ENCODE measurements around the gene TMEM181. TPM values are rescaled to one million over a fixed set of nuclear protein-coding genes. Genes with fewer than 3 reads are reported as not detected.

TMEM181 gene
- total RNA-seq, 2 donors from 2014 or later, result 21.2 to 21.8 TPM

DNA sequence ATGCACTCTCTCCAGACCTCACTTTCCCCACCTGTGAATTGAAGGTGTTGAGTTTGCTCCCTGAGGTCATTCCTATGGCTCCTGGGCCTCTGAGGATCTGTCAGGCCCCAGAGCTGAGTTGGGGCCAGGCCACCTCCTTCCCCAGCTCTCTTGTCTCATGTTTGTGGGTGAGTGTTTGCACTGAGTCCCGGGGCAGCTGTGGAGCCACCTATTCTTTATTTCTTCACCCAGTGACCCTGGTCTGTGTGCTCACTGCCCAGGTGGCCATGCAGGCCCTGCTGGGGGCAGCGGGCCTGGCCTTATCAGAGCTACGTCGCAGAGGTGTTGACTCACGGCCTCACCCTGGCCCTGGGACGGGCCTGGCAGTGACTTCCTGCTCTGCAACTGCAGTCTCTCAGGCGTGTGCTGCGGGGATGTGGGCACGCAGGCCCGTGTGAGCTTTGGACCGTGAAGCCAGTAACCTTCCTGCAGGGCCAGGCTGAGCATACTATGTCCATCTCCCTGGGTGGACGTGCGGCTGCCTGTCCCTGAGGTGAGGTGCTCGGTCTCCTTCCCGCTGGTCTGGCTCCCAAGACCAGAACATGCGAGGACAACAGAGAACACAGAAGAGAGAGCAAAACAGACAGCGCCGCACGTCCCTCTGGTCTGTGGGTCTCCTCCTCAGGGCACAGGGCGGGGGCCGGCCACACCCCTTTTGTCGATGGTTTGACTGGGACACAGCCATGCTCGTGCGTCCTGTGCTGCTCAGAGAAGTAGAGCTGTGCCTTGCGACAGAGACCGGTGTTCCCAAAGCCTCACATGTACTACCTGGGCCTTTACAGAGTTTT lies 12.1 kb downstream of the TMEM181 start:
- Histone ChIP-seq H3K9ac (ENCODE audit: extremely low read depth, low read length, poor library complexity, severe bottlenecking) (no peak overlapping the region), H3K27me3 (ENCODE audit: control insufficient read depth, insufficient read depth, low read length, poor library complexity, severe bottlenecking) (no peaks in the 10 kb centered on the region), H3K4me1 (ENCODE audit: control insufficient read depth, insufficient read depth, low read length) (peaks cover 5% of the 10 kb centered on the region), H3K9me3 (ENCODE audit: control insufficient read depth, low read length) (peaks cover 3% of the 10 kb centered on the region), H3K36me3 (ENCODE audit: control insufficient read depth, insufficient read depth, low read length) (no peaks in the 10 kb centered on the region), H3K27ac (ENCODE audit: low read depth, low read length) (no peak overlapping the region), H3K4me3 (ENCODE audit: low read length) (no peak overlapping the region)
- Mint-ChIP-seq H3K36me3 (ENCODE audit: low read depth) (peaks cover 42% of the 10 kb centered on the region), H3K27ac (peak overlapping the region; percentile 88), H3K4me1 (peaks cover 30% of the 10 kb centered on the region), H3K9me3 (peaks cover 1% of the 10 kb centered on the region), H3K4me3 (no peak overlapping the region), H3K27me3 (ENCODE audit: insufficient read depth) (no peaks in the 10 kb centered on the region)
- 93% methylated on average over 21 to 26 of the region's 26 CpGs for WGBS, 2 experiments (ENCODE audit: insufficient coverage in 1 of 2, insufficient read length in 1 of 2)
- TF ChIP-seq, protein P1, sequence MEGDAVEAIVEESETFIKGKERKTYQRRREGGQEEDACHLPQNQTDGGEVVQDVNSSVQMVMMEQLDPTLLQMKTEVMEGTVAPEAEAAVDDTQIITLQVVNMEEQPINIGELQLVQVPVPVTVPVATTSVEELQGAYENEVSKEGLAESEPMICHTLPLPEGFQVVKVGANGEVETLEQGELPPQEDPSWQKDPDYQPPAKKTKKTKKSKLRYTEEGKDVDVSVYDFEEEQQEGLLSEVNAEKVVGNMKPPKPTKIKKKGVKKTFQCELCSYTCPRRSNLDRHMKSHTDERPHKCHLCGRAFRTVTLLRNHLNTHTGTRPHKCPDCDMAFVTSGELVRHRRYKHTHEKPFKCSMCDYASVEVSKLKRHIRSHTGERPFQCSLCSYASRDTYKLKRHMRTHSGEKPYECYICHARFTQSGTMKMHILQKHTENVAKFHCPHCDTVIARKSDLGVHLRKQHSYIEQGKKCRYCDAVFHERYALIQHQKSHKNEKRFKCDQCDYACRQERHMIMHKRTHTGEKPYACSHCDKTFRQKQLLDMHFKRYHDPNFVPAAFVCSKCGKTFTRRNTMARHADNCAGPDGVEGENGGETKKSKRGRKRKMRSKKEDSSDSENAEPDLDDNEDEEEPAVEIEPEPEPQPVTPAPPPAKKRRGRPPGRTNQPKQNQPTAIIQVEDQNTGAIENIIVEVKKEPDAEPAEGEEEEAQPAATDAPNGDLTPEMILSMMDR (conservative IDR thresholded peaks at IDR 0.05), result no peak
- no peak for DNase-seq

DNA sequence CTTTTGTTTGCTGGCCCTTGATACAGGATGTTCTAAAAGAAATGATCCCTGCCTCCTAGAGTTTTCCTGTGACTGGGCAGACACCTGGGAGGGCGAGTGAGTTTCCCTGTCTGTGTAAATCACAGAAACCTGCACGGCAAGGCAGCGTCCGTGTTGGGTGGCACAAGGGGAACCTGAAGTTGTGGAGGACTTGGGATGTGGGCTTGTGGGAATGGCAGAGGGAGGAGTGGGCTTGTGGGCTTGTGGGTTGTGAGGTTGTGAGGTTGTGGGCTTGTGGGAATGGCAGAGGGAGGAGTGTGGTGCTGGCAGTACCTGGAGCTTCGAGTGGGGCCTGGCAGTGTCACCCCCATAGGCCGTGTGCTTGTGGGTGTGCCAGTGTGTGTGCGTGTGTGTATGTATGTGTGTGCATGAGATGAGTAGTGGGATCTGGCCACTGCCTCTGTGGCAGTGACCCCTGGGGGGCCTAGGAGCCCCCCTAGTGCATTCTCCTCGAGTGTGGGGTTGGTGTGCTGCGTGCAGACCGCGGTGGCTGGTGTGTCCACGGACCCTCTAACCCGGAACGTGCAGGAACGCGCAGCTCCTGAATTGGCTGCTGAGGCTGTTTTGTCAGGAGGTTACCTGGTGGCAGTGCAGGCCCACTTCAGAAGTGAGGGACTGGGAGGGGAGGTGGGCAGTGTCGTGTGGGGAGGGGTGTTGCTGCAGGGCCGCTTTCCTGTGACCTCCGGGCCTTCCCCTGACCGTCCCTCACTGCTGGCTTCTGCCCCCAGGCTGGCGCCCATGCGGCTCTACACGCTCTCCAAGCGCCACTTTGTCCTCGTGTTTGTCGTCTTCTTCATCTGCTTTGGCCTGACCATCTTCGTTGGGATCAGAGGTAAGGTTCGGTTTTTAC lies 13.0 kb downstream of the TMEM181 start:
- Histone ChIP-seq H3K4me3 (ENCODE audit: low read length) (no peak overlapping the region), H3K27ac (ENCODE audit: low read depth, low read length) (no peak overlapping the region), H3K4me1 (ENCODE audit: control insufficient read depth, insufficient read depth, low read length) (peaks cover 5% of the 10 kb centered on the region), H3K9me3 (ENCODE audit: control insufficient read depth, low read length) (peaks cover 9% of the 10 kb centered on the region), H3K27me3 (ENCODE audit: control insufficient read depth, insufficient read depth, low read length, poor library complexity, severe bottlenecking) (no peaks in the 10 kb centered on the region), H3K9ac (ENCODE audit: extremely low read depth, low read length, poor library complexity, severe bottlenecking) (no peak overlapping the region), H3K36me3 (ENCODE audit: control insufficient read depth, insufficient read depth, low read length) (peaks cover 7% of the 10 kb centered on the region)
- H3K27me3 Mint-ChIP-seq (ENCODE audit: insufficient read depth), result no peaks in the 10 kb centered on the region
- no peak overlapping the region for H3K4me3 Mint-ChIP-seq
- 92 to 95% methylated on average over 17 to 28 of the region's 28 CpGs for WGBS, 2 experiments (ENCODE audit: insufficient coverage in 1 of 2, insufficient read length in 1 of 2)
- DNase-seq, result no peak
- H3K36me3 Mint-ChIP-seq (ENCODE audit: low read depth), result peaks cover 49% of the 10 kb centered on the region
- TF ChIP-seq, protein P1 (conservative IDR thresholded peaks at IDR 0.05), result no peak
- H3K4me1 Mint-ChIP-seq, result peaks cover 26% of the 10 kb centered on the region
- peaks cover 6% of the 10 kb centered on the region for H3K9me3 Mint-ChIP-seq
- peak overlapping the region; percentile 88 for H3K27ac Mint-ChIP-seq

DNA sequence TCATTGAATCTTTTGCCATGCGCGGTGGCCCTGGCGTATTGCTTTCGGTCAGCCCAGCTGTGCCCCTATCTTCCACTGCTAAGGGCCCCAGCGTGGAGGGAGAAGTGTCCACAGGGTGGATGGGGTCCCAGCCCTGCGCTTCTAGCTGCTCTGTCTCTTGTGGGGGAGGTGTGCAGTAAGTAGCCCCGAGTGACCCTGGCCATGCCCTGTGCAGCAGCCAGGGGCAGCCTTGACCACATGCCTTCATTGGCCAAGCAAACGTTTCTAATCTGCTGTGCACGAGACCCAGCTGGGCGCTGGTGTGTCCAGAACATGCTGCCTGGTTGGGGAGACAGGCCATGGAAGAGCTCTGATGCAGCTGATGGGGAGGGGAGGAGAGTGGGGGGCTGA lies 13.6 kb downstream of the TMEM181 start:
- 91 to 93% methylated on average over 5 to 10 of the region's 10 CpGs for WGBS, 2 experiments (ENCODE audit: insufficient coverage in 1 of 2, insufficient read length in 1 of 2)
- TF ChIP-seq, protein P1 (conservative IDR thresholded peaks at IDR 0.05), result peak; percentile 16
- Mint-ChIP-seq H3K27ac (peak overlapping the region; percentile 88), H3K4me3 (no peak overlapping the region), H3K27me3 (ENCODE audit: insufficient read depth) (no peaks in the 10 kb centered on the region), H3K36me3 (ENCODE audit: low read depth) (peaks cover 54% of the 10 kb centered on the region), H3K9me3 (peaks cover 6% of the 10 kb centered on the region), H3K4me1 (peaks cover 23% of the 10 kb centered on the region)
- no peak overlapping the region for H3K9ac ChIP-seq (ENCODE audit: extremely low read depth, low read length, poor library complexity, severe bottlenecking)
- no peak overlapping the region for H3K27ac ChIP-seq (ENCODE audit: low read depth, low read length)
- peaks cover 5% of the 10 kb centered on the region for H3K4me1 ChIP-seq (ENCODE audit: control insufficient read depth, insufficient read depth, low read length)
- no peaks in the 10 kb centered on the region for H3K27me3 ChIP-seq (ENCODE audit: control insufficient read depth, insufficient read depth, low read length, poor library complexity, severe bottlenecking)
- peaks cover 12% of the 10 kb centered on the region for H3K36me3 ChIP-seq (ENCODE audit: control insufficient read depth, insufficient read depth, low read length)
- H3K9me3 ChIP-seq (ENCODE audit: control insufficient read depth, low read length), result peaks cover 9% of the 10 kb centered on the region
- no peak overlapping the region for H3K4me3 ChIP-seq (ENCODE audit: low read length)
- DNase-seq, result no peak

All from endodermal cell (in vitro differentiated cells).